GM19238 (cell line): ENCODE measurements around the gene FBXO46.
"Not testable (repeated sequence)": the region's sequence is repeated elsewhere in the genome, so short reads cannot be mapped to it uniquely, and the experiment has no call there.

Experiments
- DNase-seq: peaks from one replicate; pipeline ENCODE4 v3.0.0; 2011; ENCODE audit warnings: low spot score; ENCODE audit not compliant: insufficient read length

FBXO46 gene

GRCh38 chr19:45728683-45729082 lies 2.0 kb downstream of the FBXO46 start:
- not testable (repeated sequence) for DNase-seq

GRCh38 chr19:45720065-45720464 lies 10.6 kb downstream of the FBXO46 start:
- not testable (repeated sequence) for DNase-seq

GRCh38 chr19:45717983-45718650 lies 12.6 kb downstream of the FBXO46 start:
- DNase-seq = no peak

GRCh38 chr19:45717131-45717982 lies 13.3 kb downstream of the FBXO46 start:
- DNase-seq = peak; percentile 99

- DNase-seq = no peak
These were observed 14.2 kb downstream of the FBXO46 start for GRCh38 chr19:45716359-45717130.

GRCh38 chr19:45715139-45715538 lies 15.6 kb downstream of the FBXO46 start:
- no peak for DNase-seq

- no peak for DNase-seq
These were observed 17.6 kb downstream of the FBXO46 start for GRCh38 chr19:45713141-45713540.

GRCh38 chr19:45712699-45713067 lies 18.0 kb downstream of the FBXO46 start:
- DNase-seq = no peak

GRCh38 chr19:45711851-45712698 lies 18.6 kb downstream of the FBXO46 start:
- DNase-seq = no peak

GRCh38 chr19:45710356-45711130 lies 20.2 kb downstream of the FBXO46 start:
- no peak for DNase-seq

GRCh38 chr19:45705710-45706415 lies 24.8 kb downstream of the FBXO46 start:
- no peak for DNase-seq

- DNase-seq = no peak
These were observed 25.6 kb downstream of the FBXO46 start for GRCh38 chr19:45705115-45705514.

- DNase-seq = no peak
These were observed 29.0 kb downstream of the FBXO46 start for GRCh38 chr19:45701676-45702075.

- peak; percentile 55 for DNase-seq
These were observed 37.4 kb downstream of the FBXO46 start for GRCh38 chr19:45693106-45693788.

- DNase-seq = peak; percentile 86
These were observed 38.2 kb downstream of the FBXO46 start, which contains the start of gene QPCTL for GRCh38 chr19:45692187-45693105. Gene QPCTL, plus strand, starts transcription at chr19:45692666. Its CDS starts 38 bp downstream, at chr19:45692704.

GRCh38 chr19:45691516-45692186 lies 39.0 kb downstream of the FBXO46 start, which contains the start of gene SNRPD2:
Gene SNRPD2, minus strand, starts transcription at chr19:45691953. Its CDS starts 65 bp downstream, at chr19:45691888.
- peak; percentile 82 for DNase-seq

GRCh38 chr19:45687599-45687998 lies 43.1 kb downstream of the FBXO46 start:
- no peak for DNase-seq
